Prostate gland (tissue), 2 donors: ENCODE data around the gene CTNNA3. TPM values are rescaled to one million over a fixed set of nuclear protein-coding genes. Genes with fewer than 3 reads are reported as not detected.

Experiments
- DNase-seq: peaks from one replicate; pipeline ENCODE4 v3.0.0-alpha.2; 2019; ENCODE audit warnings: low spot score
- H3K27ac ChIP-seq, 2 donors: fragments of 200-600 bp; sonication (generic); 2 replicates each; pipeline ENCODE4 v1.5.1; 2017 to 2019
- H3K27me3 ChIP-seq: fragments of 200-600 bp; sonication (generic); replicated peaks from 2 replicates; pipeline ENCODE4 v1.5.1; 2019; ENCODE audit not compliant: insufficient read depth
- H3K36me3 ChIP-seq, 2 donors: fragments of 200-600 bp; sonication (generic); 1 replicate in 1 of 2; 2 replicates in 1 of 2; pipeline versions ENCODE4 v1.5.1 to v1.8.1; 2017 to 2019
- H3K4me1 ChIP-seq: fragments of 200-600 bp; sonication (generic); replicated peaks from 2 replicates; pipeline ENCODE4 v1.5.1; 2019
- H3K4me3 ChIP-seq, 2 donors: fragments of 200-600 bp; sonication (generic); 2 replicates each; pipeline ENCODE4 v1.5.1; 2017 to 2019
- H3K9me3 ChIP-seq: fragments of 200-600 bp; sonication (generic); 2 replicates; pipeline ENCODE4 v1.5.1; 2017
- CTCF ChIP-seq, 4 experiments: fragments of 200-600 bp in 2 of 4; fragments of 450-650 bp in 2 of 4; sonication (generic) in 2 of 4; IDR thresholded peaks; 1 replicate in 3 of 4; 2 replicates in 1 of 4; pipeline ENCODE4 v1.5.1; 2016 to 2019; ENCODE audit warnings: antibody characterized with exemption in 4 of 4, mild to moderate bottlenecking in 2 of 4, moderate library complexity in 2 of 4
- POLR2A ChIP-seq: fragments of 450-650 bp; IDR thresholded peaks from one replicate; pipeline ENCODE4 v1.6.1; 2016; ENCODE audit warnings: antibody characterized with exemption, mild to moderate bottlenecking
- POLR2AphosphoS5 ChIP-seq: sonication (generic); formaldehyde crosslinking; IDR thresholded peaks from one replicate; pipeline ENCODE4 v1.6.1; 2017; ENCODE audit warnings: antibody characterized with exemption
- WGBS: methylation state at CpG from one replicate; pipeline ENCODE4 v1.1.5; 2018; 5-methylcytosine and 5-hydroxymethylcytosine counted together
- intact Hi-C: fragments of 100-400 bp; cut with DNase I; formaldehyde crosslinking; loops from one replicate; pipeline ENCODE4 v1.14.2; 2022
- total RNA-seq, 2 donors: library from RNA; depleted of rRNA; stranded (reverse); fragments of >200 nt; gene quantifications; one replicate each; pipeline ENCODE4 v1.1.0, GENCODE V29; 2016

The CTNNA3 gene
- total RNA-seq, 2 donors from 2014 or later = 0.27 to 7.2 TPM

DNA sequence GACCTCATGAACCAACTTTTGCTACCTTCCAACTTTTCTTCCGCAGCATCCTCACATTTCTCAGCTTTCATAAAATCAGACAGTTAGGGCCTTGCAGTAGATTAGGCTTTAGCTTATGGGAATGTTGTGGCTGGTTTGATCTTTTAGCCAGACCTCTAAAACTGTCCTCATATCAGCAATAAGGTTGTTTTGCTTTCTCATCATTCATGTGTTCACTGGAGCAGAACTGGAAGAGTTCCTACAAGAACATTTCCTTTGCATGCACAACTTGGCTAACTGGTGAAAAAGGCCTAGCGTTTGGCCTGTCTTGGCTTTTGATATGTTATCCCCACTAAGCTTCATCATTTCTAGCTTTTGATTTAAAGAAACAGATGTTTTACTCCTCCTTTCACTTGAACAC is 900.1 kb downstream of the CTNNA3 start:
- Histone ChIP-seq H3K27ac (no peak overlapping the region), H3K27me3 (no peaks in the 10 kb centered on the region), H3K36me3 (no peaks in the 10 kb centered on the region), H3K4me3 (no peak overlapping the region), H3K9me3 (no peaks in the 10 kb centered on the region), H3K4me1 (no peaks in the 10 kb centered on the region)
- no peak for TF ChIP-seq CTCF (IDR thresholded peaks at IDR 0.05)
- no peak for TF ChIP-seq POLR2A
- TF ChIP-seq POLR2AphosphoS5 = no peak
- no peak for DNase-seq
- WGBS = 94% methylated on average over 2 of the region's 2 CpGs
- intact Hi-C loops = no loop called here

GRCh38 chr10:66792441-66792840 is 903.6 kb downstream of the CTNNA3 start:
- intact Hi-C loops = no loop called here

GRCh38 chr10:66788178-66788987 is 907.6 kb downstream of the CTNNA3 start:
- no peaks in the 10 kb centered on the region for H3K27me3 ChIP-seq
- DNase-seq = no peak
- 16% methylated on average over 7 of the region's 7 CpGs for WGBS
- TF ChIP-seq POLR2AphosphoS5 = no peak
- TF ChIP-seq CTCF (IDR thresholded peaks at IDR 0.05) = no peak
- no peak for TF ChIP-seq POLR2A
- H3K9me3 ChIP-seq = no peaks in the 10 kb centered on the region
- H3K27ac ChIP-seq = no peak overlapping the region
- intact Hi-C loops = no loop called here
- H3K36me3 ChIP-seq = no peaks in the 10 kb centered on the region
- H3K4me3 ChIP-seq = no peak overlapping the region
- H3K4me1 ChIP-seq = no peaks in the 10 kb centered on the region

More at GRCh38 chr10:66792441-66792840, 903.6 kb downstream of the CTNNA3 start:
- TF ChIP-seq POLR2AphosphoS5 (no peak), POLR2A (no peak), CTCF (IDR thresholded peaks at IDR 0.05) (no peak)
- no peaks in the 10 kb centered on the region for H3K36me3 ChIP-seq
- H3K4me1 ChIP-seq = no peaks in the 10 kb centered on the region
- no peaks in the 10 kb centered on the region for H3K27me3 ChIP-seq
- no peak for DNase-seq
- H3K4me3 ChIP-seq = no peak overlapping the region
- H3K27ac ChIP-seq = no peak overlapping the region
- no peaks in the 10 kb centered on the region for H3K9me3 ChIP-seq

- H3K9me3 ChIP-seq = no peaks in the 10 kb centered on the region
- no peak for DNase-seq
- no peaks in the 10 kb centered on the region for H3K36me3 ChIP-seq
- H3K4me1 ChIP-seq = no peaks in the 10 kb centered on the region
- H3K4me3 ChIP-seq = no peak overlapping the region
- no peaks in the 10 kb centered on the region for H3K27me3 ChIP-seq
- no peak overlapping the region for H3K27ac ChIP-seq
- TF ChIP-seq POLR2A (no peak), CTCF (IDR thresholded peaks at IDR 0.05) (no peak), POLR2AphosphoS5 (no peak)
- WGBS = 97% methylated on average over 1 of the region's 1 CpG
- intact Hi-C loops = no loop called here
Measured at GRCh38 chr10:66786709-66787108, 909.3 kb downstream of the CTNNA3 start.

- Histone ChIP-seq H3K27ac (no peak overlapping the region), H3K9me3 (no peaks in the 10 kb centered on the region), H3K27me3 (no peaks in the 10 kb centered on the region), H3K36me3 (no peaks in the 10 kb centered on the region), H3K4me1 (no peaks in the 10 kb centered on the region), H3K4me3 (no peak overlapping the region)
- DNase-seq = no peak
- intact Hi-C loops = no loop called here
- TF ChIP-seq POLR2AphosphoS5 (no peak), CTCF (IDR thresholded peaks at IDR 0.05) (no peak), POLR2A (no peak)
- WGBS = 60% methylated on average over 1 of the region's 1 CpG
Measured at GRCh38 chr10:66784770-66785169, 911.2 kb downstream of the CTNNA3 start.
